ENCODE data around the gene SEC61G. TPM values are rescaled to one million over a fixed set of nuclear protein-coding genes. Genes with fewer than 3 reads are reported as not detected.

SEC61G gene
- total RNA-seq, 2 experiments from 2014 or later = 43.9 to 51.3 TPM

DNA sequence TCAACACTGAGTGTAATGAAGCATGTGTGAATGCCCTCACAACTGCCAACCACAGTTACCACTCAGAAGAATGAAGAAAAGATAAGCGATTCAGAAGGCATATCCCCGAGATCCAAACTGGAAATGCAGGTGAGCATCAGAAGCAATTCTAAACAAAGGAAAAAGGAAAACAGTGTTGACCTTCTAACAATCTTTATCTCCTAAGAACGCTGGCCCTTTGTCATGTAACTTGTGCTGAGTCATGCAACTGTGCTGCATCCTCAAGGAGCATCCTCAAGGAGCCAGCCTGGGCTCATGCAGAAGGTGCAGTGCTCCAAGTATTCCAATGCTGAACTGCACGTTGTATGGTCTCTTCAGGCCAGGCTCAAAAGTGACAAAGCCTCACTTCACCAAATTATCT, 30.6 kb downstream of the SEC61G start:
- ATAC-seq (ENCODE audit: poor library complexity) = no peak
- H3K27me3 Mint-ChIP-seq = peaks cover 4% of the 10 kb centered on the region
- Histone ChIP-seq H3K36me3 (ENCODE audit: insufficient read depth, low read length) (no peaks in the 10 kb centered on the region), H3K27ac (ENCODE audit: low read depth in 1 of 2, low read length in 2 of 2) (no peak overlapping the region), H3K4me3 (ENCODE audit: low read length) (no peak overlapping the region), H3K4me1 (ENCODE audit: insufficient read depth, low read length) (no peaks in the 10 kb centered on the region), H3K9me3 (ENCODE audit: control insufficient read depth in 1 of 2, insufficient read depth in 1 of 2, low read length in 2 of 2) (peaks cover 0 to 4% of the 10 kb centered on the region in 2 experiments), H3K27me3 (ENCODE audit: control insufficient read depth in 1 of 2, insufficient read depth in 2 of 2, low read length in 2 of 2) (no peaks in the 10 kb centered on the region)
- no peak for DNase-seq
- no peak overlapping the region for H3K27ac Mint-ChIP-seq
- ChIA-PET CTCF (no interaction called here), POLR2A (no interaction called here)
- no peaks in the 10 kb centered on the region for H3K36me3 Mint-ChIP-seq (ENCODE audit: low read depth)
- no peak overlapping the region for H3K4me3 Mint-ChIP-seq
- intact Hi-C loops (cut with DNase I, micrococcal nuclease) = no loop called here
- TF ChIP-seq, protein P1, sequence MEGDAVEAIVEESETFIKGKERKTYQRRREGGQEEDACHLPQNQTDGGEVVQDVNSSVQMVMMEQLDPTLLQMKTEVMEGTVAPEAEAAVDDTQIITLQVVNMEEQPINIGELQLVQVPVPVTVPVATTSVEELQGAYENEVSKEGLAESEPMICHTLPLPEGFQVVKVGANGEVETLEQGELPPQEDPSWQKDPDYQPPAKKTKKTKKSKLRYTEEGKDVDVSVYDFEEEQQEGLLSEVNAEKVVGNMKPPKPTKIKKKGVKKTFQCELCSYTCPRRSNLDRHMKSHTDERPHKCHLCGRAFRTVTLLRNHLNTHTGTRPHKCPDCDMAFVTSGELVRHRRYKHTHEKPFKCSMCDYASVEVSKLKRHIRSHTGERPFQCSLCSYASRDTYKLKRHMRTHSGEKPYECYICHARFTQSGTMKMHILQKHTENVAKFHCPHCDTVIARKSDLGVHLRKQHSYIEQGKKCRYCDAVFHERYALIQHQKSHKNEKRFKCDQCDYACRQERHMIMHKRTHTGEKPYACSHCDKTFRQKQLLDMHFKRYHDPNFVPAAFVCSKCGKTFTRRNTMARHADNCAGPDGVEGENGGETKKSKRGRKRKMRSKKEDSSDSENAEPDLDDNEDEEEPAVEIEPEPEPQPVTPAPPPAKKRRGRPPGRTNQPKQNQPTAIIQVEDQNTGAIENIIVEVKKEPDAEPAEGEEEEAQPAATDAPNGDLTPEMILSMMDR (IDR thresholded peaks at IDR 0.05) = no peak
- no peaks in the 10 kb centered on the region for H3K4me1 Mint-ChIP-seq (ENCODE audit: low read depth)
- H3K9me3 Mint-ChIP-seq = peaks cover 6% of the 10 kb centered on the region

DNA sequence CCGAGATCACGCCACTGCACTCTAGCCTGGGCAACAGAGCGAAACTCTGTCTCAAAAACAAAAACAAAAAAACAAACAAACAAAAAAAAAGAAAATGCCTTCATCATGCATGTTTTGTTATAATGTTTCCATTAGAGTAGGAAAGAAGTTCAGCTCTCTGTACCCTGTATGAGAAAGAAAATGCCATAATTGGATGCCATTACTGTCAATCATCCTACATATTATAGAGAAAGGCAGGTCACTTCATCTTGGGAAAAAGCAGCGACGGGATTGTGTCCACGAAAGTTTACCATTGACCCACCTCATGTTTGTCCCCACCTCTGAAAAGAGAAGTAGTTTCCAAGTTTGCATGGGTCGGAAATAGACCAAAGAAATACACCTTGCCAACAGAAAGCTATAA, 33.8 kb downstream of the SEC61G start:
- no peaks in the 10 kb centered on the region for H3K27me3 ChIP-seq (ENCODE audit: control insufficient read depth in 1 of 2, insufficient read depth in 2 of 2, low read length in 2 of 2)
- POLR2A ChIA-PET = no interaction called here
- no peak overlapping the region for H3K4me3 ChIP-seq (ENCODE audit: low read length)
- H3K27ac Mint-ChIP-seq = no peak overlapping the region
- H3K36me3 ChIP-seq (ENCODE audit: insufficient read depth, low read length) = no peaks in the 10 kb centered on the region
- intact Hi-C loops (cut with DNase I, micrococcal nuclease) = no loop called here
- H3K27me3 Mint-ChIP-seq = peaks cover 8% of the 10 kb centered on the region
- DNase-seq (no peak), ATAC-seq (ENCODE audit: poor library complexity) (no peak)
- H3K9me3 ChIP-seq (ENCODE audit: control insufficient read depth in 1 of 2, insufficient read depth in 1 of 2, low read length in 2 of 2) = peaks cover 0 to 6% of the 10 kb centered on the region in 2 experiments
- H3K4me1 Mint-ChIP-seq (ENCODE audit: low read depth) = no peaks in the 10 kb centered on the region
- CTCF ChIA-PET = no interaction called here
- no peaks in the 10 kb centered on the region for H3K36me3 Mint-ChIP-seq (ENCODE audit: low read depth)
- TF ChIP-seq, protein P1 (IDR thresholded peaks at IDR 0.05) = no peak
- H3K4me3 Mint-ChIP-seq = no peak overlapping the region
- peaks cover 6% of the 10 kb centered on the region for H3K9me3 Mint-ChIP-seq
- H3K4me1 ChIP-seq (ENCODE audit: insufficient read depth, low read length) = no peaks in the 10 kb centered on the region
- no peak overlapping the region for H3K27ac ChIP-seq (ENCODE audit: low read depth in 1 of 2, low read length in 2 of 2)

DNA sequence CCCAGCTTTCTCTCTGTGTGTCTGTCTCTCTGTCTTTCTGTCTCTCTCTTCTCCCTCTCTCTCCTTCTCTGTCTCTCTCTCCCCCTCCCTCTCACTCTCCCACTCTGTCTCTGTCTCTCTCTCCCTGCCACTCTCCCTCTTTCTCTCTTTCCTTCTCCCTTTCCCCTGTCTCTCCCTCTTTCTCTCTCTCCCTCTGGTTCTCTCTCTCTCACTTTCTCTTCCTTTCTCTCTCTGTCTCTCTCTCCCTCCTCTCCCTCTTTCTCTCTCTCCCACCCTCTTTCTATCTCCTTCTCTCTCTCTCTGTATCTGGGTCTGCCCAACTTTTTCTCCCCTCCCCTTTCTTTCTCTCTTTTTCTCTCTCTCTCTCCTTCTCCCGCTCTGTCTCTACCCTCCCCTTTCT, 36.5 kb downstream of the SEC61G start:
- H3K9me3 ChIP-seq (ENCODE audit: control insufficient read depth in 1 of 2, insufficient read depth in 1 of 2, low read length in 2 of 2) = peaks cover 0 to 6% of the 10 kb centered on the region in 2 experiments
- TF ChIP-seq, protein P1 (IDR thresholded peaks at IDR 0.05) = no peak
- Mint-ChIP-seq H3K36me3 (ENCODE audit: low read depth) (no peaks in the 10 kb centered on the region), H3K27ac (no peak overlapping the region), H3K4me1 (ENCODE audit: low read depth) (no peaks in the 10 kb centered on the region), H3K9me3 (peaks cover 4% of the 10 kb centered on the region), H3K4me3 (no peak overlapping the region), H3K27me3 (peaks cover 8% of the 10 kb centered on the region)
- H3K36me3 ChIP-seq (ENCODE audit: insufficient read depth, low read length) = no peaks in the 10 kb centered on the region
- no peaks in the 10 kb centered on the region for H3K27me3 ChIP-seq (ENCODE audit: control insufficient read depth in 1 of 2, insufficient read depth in 2 of 2, low read length in 2 of 2)
- no peak for ATAC-seq (ENCODE audit: poor library complexity)
- ChIA-PET POLR2A (no interaction called here), CTCF (no interaction called here)
- no peak for DNase-seq
- H3K4me3 ChIP-seq (ENCODE audit: low read length) = no peak overlapping the region
- intact Hi-C loops (cut with DNase I, micrococcal nuclease) = no loop called here
- H3K4me1 ChIP-seq (ENCODE audit: insufficient read depth, low read length) = no peaks in the 10 kb centered on the region
- no peak overlapping the region for H3K27ac ChIP-seq (ENCODE audit: low read depth in 1 of 2, low read length in 2 of 2)
